Activated gamma-delta T cell (primary cell): Measurements from ENCODE around the gene EIF3C.
"Not testable (repeated sequence)": the region's sequence is repeated elsewhere in the genome, so short reads cannot be mapped to it uniquely, and the experiment has no call there.

Experiments used
- DNase-seq: peaks from one replicate; lab custom pipeline; 2025; lab: John Stamatoyannopoulos, UW

EIF3C gene

DNA sequence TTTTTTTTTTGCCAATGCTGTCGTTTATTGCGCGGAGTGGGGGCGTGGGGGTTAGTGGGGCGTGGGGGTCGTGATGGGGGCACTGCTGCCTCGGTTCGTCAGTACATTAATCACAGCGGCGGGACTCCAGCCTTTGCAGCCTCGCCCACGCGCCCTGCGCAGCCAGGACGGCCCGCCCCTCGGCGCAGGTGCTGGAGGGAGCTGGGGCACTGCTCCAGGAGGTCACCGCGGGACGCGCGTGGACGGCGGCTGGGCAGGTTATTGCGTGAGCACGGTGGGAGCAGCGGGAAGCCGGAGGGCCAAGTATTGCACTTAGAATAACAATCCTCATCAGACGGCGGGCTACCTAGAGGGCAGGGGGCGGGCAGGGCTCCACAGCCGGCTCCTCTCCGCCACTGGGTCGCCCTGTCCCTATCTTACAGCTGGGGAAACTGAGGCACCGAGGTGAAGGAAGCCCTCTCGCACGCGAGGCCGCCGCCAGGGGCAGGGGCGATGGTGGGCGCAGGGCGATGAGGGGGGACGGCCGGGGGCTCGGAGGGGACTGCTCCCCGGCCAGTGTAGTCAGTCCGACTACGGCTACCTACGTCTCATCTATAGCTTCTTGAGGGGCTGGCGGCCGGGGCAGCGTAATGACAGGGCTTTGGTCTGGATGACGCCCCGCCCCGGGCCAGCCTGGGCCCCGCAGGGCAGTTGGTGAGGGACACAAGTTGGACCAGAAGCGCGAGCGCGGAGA, 35.5 kb downstream of the EIF3C start:
- DNase-seq = not testable (repeated sequence)

DNA sequence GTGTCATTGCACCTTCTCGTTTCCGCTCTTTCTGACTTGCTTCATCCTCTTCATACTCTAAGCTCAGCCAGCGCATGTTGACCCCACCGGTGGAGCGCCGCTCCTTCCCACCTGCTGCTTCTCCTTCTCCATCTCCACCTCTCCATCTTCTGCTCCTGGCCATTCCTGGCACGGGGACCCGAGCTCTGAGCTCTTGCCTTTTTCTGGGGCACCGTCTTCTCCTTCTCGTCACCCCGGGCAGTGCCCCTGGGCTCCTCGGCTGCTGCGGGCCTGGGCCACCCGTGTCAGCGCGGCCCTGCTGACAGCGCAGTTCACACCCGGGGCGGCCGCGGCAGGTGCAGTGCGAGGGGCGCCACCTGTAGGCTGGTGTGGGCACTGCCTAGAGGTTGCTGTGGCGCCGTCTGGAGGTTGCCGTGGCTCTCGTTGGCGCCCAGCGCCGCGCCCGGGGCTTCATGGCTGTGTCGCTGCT, 38.8 kb downstream of the EIF3C start:
- DNase-seq = not testable (repeated sequence)

DNA sequence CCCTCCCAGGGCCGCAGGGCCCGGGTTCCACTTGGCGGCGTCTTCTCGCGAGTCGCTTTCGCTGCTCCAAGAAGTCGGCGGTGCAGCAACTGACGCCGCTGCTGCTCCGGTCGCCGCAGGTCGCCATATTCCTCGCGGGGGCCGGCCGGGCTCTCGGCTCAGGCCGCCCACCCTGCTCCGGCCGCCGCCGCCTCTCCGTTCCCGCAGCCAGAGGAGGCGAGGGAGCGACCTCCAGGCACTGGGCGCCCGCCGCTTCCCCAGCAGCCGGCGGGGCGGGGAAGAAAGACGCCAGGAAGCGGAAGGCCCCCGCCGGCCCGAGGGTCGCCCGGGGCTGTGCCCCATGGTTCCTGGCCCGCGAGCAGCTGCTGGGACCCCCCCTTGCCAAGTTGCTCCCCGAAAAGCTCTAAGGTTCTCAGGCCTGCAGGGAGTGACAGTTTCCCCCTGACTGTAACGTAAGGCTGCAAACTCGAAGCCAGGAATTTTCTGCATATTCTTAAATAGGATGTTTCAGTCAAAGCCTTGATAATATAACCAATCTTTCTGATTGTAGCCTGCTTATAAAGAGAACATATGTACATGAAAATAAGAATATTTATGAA, 39.3 kb downstream of the EIF3C start:
- DNase-seq = not testable (repeated sequence)

DNA sequence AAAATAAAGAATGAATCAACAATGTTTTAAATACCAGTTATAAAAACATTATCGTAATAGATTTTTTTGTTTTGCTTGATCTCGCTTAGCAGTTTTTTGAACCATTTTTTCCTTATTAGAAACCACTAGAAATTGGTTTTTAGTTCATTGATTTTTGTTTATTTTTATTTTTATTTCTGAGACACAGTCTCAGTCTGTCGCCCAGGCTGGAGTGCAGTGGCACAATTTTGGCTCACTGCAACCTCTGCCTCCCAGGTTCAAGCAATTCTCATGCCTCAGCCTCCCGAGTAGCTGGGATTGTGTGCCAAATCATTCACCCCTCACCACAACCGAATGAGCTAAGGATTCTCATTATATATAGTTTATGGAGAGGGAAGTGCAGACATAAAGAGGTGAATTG, 40.2 kb downstream of the EIF3C start, which contains the start of gene NPIPB9:
NPIPB9 (plus strand) TSS at position 301 of the 400 bp plus-strand sequence.
- DNase-seq = not testable (repeated sequence)

DNA sequence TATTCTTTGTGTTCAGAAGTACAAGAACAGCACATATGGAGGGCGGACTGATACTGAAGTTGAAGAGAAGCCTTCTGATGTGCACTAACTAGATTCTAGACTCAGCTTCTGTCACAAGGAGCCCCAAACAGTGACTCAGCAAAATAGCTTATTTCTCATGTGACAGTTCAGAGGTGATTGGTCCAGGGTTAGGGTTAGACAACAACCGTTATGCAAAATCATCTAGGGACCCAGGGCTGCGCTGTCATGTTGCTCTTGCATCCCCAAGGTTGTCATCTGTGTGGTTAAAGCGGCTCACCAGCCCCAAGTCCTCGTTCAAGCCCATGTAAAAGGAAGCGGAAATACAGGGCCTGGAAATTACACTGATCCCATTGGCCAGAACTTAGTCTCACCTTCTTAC, 70.4 kb downstream of the EIF3C start:
- DNase-seq = not testable (repeated sequence)

DNA sequence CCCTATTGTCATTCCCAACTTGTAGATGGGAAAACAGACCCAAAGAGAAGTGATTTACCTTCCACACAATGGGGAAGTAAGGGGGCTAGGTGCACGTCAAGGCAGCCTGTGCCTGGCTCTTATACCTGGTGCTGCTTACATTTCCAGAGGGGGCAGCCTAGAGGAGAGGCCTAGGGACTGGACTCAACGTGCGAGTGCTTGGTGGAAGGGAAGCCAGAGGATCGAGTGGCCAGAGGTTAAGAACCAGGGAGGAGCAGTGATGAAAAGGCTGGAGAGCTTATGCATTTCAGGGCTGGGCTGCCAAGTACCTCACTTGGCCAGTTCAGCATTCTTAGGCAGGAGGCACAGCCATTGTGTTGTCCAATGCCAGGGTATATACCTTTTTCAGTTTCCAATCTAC, 71.1 kb downstream of the EIF3C start:
- not testable (repeated sequence) for DNase-seq
